CD4-positive, alpha-beta T cell treated with Interleukin-6 for 4 hours (primary cell): ENCODE measurements around the gene CD52.

Experiments used
- DNase-seq: peaks from one replicate; pipeline ENCODE4 v3.0.0-alpha.2; 2020; ENCODE audit warnings: mixed read lengths

The CD52 gene

GRCh38 chr1:26335774-26336476 is 18.2 kb downstream of the CD52 start:
- peak; percentile 43 for DNase-seq

GRCh38 chr1:26336477-26337205 is 18.9 kb downstream of the CD52 start:
- peak; percentile 96 for DNase-seq

GRCh38 chr1:26337206-26337535 is 19.4 kb downstream of the CD52 start:
- no peak for DNase-seq

GRCh38 chr1:26337625-26338024 is 19.9 kb downstream of the CD52 start:
- no peak for DNase-seq

GRCh38 chr1:26338670-26339069 is 20.9 kb downstream of the CD52 start:
- DNase-seq, result no peak

- no peak for DNase-seq
Measured at GRCh38 chr1:26340047-26340481, 22.3 kb downstream of the CD52 start.

GRCh38 chr1:26344147-26344920 is 26.6 kb downstream of the CD52 start:
- DNase-seq, result no peak

- no peak for DNase-seq
Measured at GRCh38 chr1:26345718-26346117, 28.0 kb downstream of the CD52 start.

GRCh38 chr1:26346274-26347033 is 28.7 kb downstream of the CD52 start:
- no peak for DNase-seq

GRCh38 chr1:26349188-26349876 is 31.6 kb downstream of the CD52 start:
- DNase-seq, result no peak

GRCh38 chr1:26349877-26350244 is 32.1 kb downstream of the CD52 start:
- DNase-seq, result no peak

- no peak for DNase-seq
Measured at GRCh38 chr1:26350343-26350700, 32.6 kb downstream of the CD52 start.

GRCh38 chr1:26350701-26351589 is 33.2 kb downstream of the CD52 start:
- DNase-seq, result no peak

GRCh38 chr1:26351590-26352337 is 34.0 kb downstream of the CD52 start:
- no peak for DNase-seq

GRCh38 chr1:26352338-26352679 is 34.6 kb downstream of the CD52 start:
- DNase-seq, result no peak

GRCh38 chr1:26353210-26353859 is 35.6 kb downstream of the CD52 start:
- DNase-seq, result no peak

GRCh38 chr1:26353976-26354820 is 36.4 kb downstream of the CD52 start, which contains the start of gene CRYBG2:
Gene CRYBG2, minus strand, starts transcription at chr1:26354130. Its CDS starts 7,473 bp downstream, at chr1:26346657.
- DNase-seq, result no peak

- DNase-seq, result no peak
Measured at GRCh38 chr1:26354972-26355371, 37.2 kb downstream of the CD52 start.

- DNase-seq, result no peak
Measured at GRCh38 chr1:26356106-26356505, 38.3 kb downstream of the CD52 start.
